SK-N-SH (cell line): ENCODE data around the gene SCN4B. TPM values are rescaled to one million over a fixed set of nuclear protein-coding genes. Genes with fewer than 3 reads are reported as not detected.

Source experiments
- CTCF ChIA-PET: fragments of 300-600, 350-600 bp; formaldehyde crosslinking; extraction: SDS; loops from one replicate; lab custom pipeline; 2021; lab: Yijun Ruan, JAX
- POLR2A ChIA-PET: fragments of 350-600 bp; sonication (Branson Sonifier 250); formaldehyde crosslinking; extraction: SDS; loops from one replicate; lab custom pipeline; 2020; ENCODE audit warnings: antibody characterized with exemption, inconsistent platforms; lab: Yijun Ruan, JAX
- DNase-seq: peaks from one replicate; pipeline ENCODE4 v3.0.0; 2012
- H2AFZ ChIP-seq: fragments of 200-600 bp; sonication (generic); 2 replicates; pipeline ENCODE4 v1.8.1; 2016; ENCODE audit warnings: antibody characterized with exemption, mild to moderate bottlenecking, low read depth
- H3F3A ChIP-seq: fragments of 200-600 bp; sonication (generic); replicated peaks from 2 replicates; pipeline ENCODE3; 2016; ENCODE audit warnings: antibody characterized with exemption, mild to moderate bottlenecking; ENCODE audit not compliant: insufficient read depth
- H3K27ac ChIP-seq, 2 experiments: fragments of 200-500 bp in 1 of 2; fragments of 200-600 bp in 1 of 2; sonication (Bioruptor generic) in 1 of 2; sonication (generic), shearing (Covaris generic) in 1 of 2; 2 replicates each; pipeline versions ENCODE4 v1.5.1 to v1.6.1; 2014 to 2016; ENCODE audit warnings: low read depth in 2 of 2, inconsistent platforms in 1 of 2, low read length in 1 of 2, mild to moderate bottlenecking in 1 of 2, mixed read lengths in 1 of 2
- H3K27me3 ChIP-seq: fragments of 200-600 bp; sonication (generic), shearing (Covaris generic); 2 replicates; pipeline ENCODE4 v1.6.1; 2016; ENCODE audit warnings: mixed run types; ENCODE audit not compliant: insufficient read depth
- H3K36me3 ChIP-seq, 2 experiments: fragments of 200-500 bp in 1 of 2; fragments of 200-600 bp in 1 of 2; sonication (Bioruptor generic) in 1 of 2; sonication (generic) in 1 of 2; replicated peaks in 1 of 2; 2 replicates each; pipeline versions ENCODE3 to v1.5.1; 2014 to 2016; ENCODE audit warnings: low read length in 1 of 2, mild to moderate bottlenecking in 1 of 2; ENCODE audit not compliant: insufficient read depth in 2 of 2, control insufficient read depth in 1 of 2
- H3K4me1 ChIP-seq, 2 experiments: fragments of 200-500 bp in 1 of 2; fragments of 200-600 bp in 1 of 2; sonication (Bioruptor generic) in 1 of 2; sonication (generic), shearing (Covaris generic) in 1 of 2; 2 replicates each; pipeline versions ENCODE4 v1.5.1 to v1.6.1; 2014 to 2016; ENCODE audit warnings: low read depth in 1 of 2, low read length in 1 of 2, mixed run types in 1 of 2; ENCODE audit not compliant: insufficient read depth in 2 of 2, control insufficient read depth in 1 of 2
- H3K4me2 ChIP-seq: fragments of 200-600 bp; sonication (generic), shearing (Covaris generic); 2 replicates; pipeline ENCODE4 v1.6.1; 2017; ENCODE audit warnings: mixed run types
- H3K4me3 ChIP-seq, 2 experiments: fragments of 200-500 bp in 1 of 2; fragments of 200-600 bp in 1 of 2; sonication (Bioruptor generic) in 1 of 2; sonication (generic), shearing (Covaris generic) in 1 of 2; 2 replicates each; pipeline versions ENCODE4 v1.5.1 to v1.8.1; 2014 to 2016; ENCODE audit warnings: low read depth in 2 of 2, inconsistent platforms in 1 of 2, low read length in 1 of 2, mild to moderate bottlenecking in 1 of 2, mixed read lengths in 1 of 2, moderate library complexity in 1 of 2
- H3K79me2 ChIP-seq: fragments of 200-600 bp; sonication (generic); 2 replicates; pipeline ENCODE4 v1.8.1; 2017; ENCODE audit warnings: mild to moderate bottlenecking; ENCODE audit not compliant: insufficient read depth
- H3K9ac ChIP-seq: fragments of 200-600 bp; sonication (generic); 2 replicates; pipeline ENCODE4 v1.6.1; 2017; ENCODE audit warnings: mixed run types
- H3K9me2 ChIP-seq: fragments of 200-600 bp; sonication (generic); 2 replicates; pipeline ENCODE4 v1.6.1; 2017; ENCODE audit warnings: mixed run types
- H3K9me3 ChIP-seq: fragments of 200-600 bp; sonication (generic); 2 replicates; pipeline ENCODE4 v1.6.1; 2017; ENCODE audit warnings: mixed run types, mild to moderate bottlenecking, moderate library complexity
- H4K20me1 ChIP-seq: fragments of 200-600 bp; sonication (generic); 2 replicates; pipeline ENCODE4 v1.6.1; 2017; ENCODE audit warnings: mild to moderate bottlenecking, mixed run types; ENCODE audit not compliant: insufficient read depth
- CTCF ChIP-seq: fragments of 200-600 bp; sonication (generic); IDR thresholded peaks from 2 replicates; pipeline ENCODE4 v1.6.1; 2017; ENCODE audit warnings: antibody characterized with exemption, mild to moderate bottlenecking, moderate library complexity
- EP300 ChIP-seq, 2 experiments: IDR thresholded peaks; 2 replicates each; pipeline versions ENCODE4 v1.4.0 to v1.6.1; 2012; ENCODE audit warnings: borderline replicate concordance in 1 of 2, low read depth in 1 of 2, low read length in 1 of 2
- EZH2phosphoT487 ChIP-seq: fragments of 200-600 bp; sonication (generic); IDR thresholded peaks from 2 replicates; pipeline ENCODE4 v1.6.1; 2017; ENCODE audit warnings: low read depth, mixed run types, mild to moderate bottlenecking, antibody characterized with exemption, moderate library complexity, borderline replicate concordance
- MAX ChIP-seq: IDR thresholded peaks from 2 replicates; pipeline ENCODE4 v1.4.0; 2012; ENCODE audit warnings: low read depth
- MXI1 ChIP-seq: IDR thresholded peaks from 2 replicates; pipeline ENCODE4 v1.6.1; 2012; ENCODE audit warnings: mild to moderate bottlenecking, low read depth, low read length, improper control_type of control experiment
- PBX3 ChIP-seq: IDR thresholded peaks from 2 replicates; pipeline ENCODE4; 2012
- RAD21 ChIP-seq: IDR thresholded peaks from 2 replicates; pipeline ENCODE4 v1.6.1; 2012; ENCODE audit warnings: mild to moderate bottlenecking, low read length
- SMC3 ChIP-seq: IDR thresholded peaks from 2 replicates; pipeline ENCODE4 v1.6.1; 2012; ENCODE audit warnings: low read depth, low read length, improper control_type of control experiment
- TAF1 ChIP-seq: IDR thresholded peaks from 2 replicates; pipeline ENCODE4 v1.6.1; 2012; ENCODE audit warnings: low read depth, mild to moderate bottlenecking, low read length, moderate library complexity, borderline replicate concordance
- YY1 ChIP-seq: IDR thresholded peaks from 2 replicates; pipeline ENCODE4 v1.4.0; 2012; ENCODE audit warnings: low read depth, mild to moderate bottlenecking
- WGBS: methylation state at CpG from one replicate; pipeline ENCODE4 v1.1.6; 2017; ENCODE audit warnings: low lambda C conversion rate; 5-methylcytosine and 5-hydroxymethylcytosine counted together
- polyA plus RNA-seq, 3 experiments: library from polyadenylated mRNA; depleted of rRNA; stranded (reverse); fragments of >200 nt; gene quantifications; 2 replicates each; pipeline ENCODE4 v1.2.3, GENCODE V29; 2012

SCN4B gene
- polyA plus RNA-seq, 1 of the 3 experiments (the other 2 are of a cell fraction) = 1.2 TPM

GRCh38 chr11:118198370-118198769 is 45.7 kb upstream of the SCN4B start:
- H3K4me3 ChIP-seq = peak overlapping the region in 1 of 2 experiments; percentile 53; a peak in 1 of 4 replicates
- WGBS = 0% methylated on average over 6 of the region's 9 CpGs
- CTCF ChIA-PET = interaction anchor here (0.6 to 2.8 kb wide), 55 partner anchors 9 to 333 kb away, joined by 3 to 34 read pairs (median 4); partner anchors contain the start of genes MPZL3, SCN2B, SCN4B and TMEM25

More at GRCh38 chr11:118198370-118198769, 45.7 kb upstream of the SCN4B start:
- Histone ChIP-seq H3K79me2 (no peaks in the 10 kb centered on the region), H3K27ac (no peak overlapping the region), H3F3A (no peaks in the 10 kb centered on the region), H3K4me2 (0 out of 2 replicates have a peak overlapping the region, but pooled peaks have one; percentile 44), H4K20me1 (no peaks in the 10 kb centered on the region), H3K9me2 (no peaks in the 10 kb centered on the region), H3K9ac (no peak overlapping the region), H2AFZ (no peak overlapping the region), H3K9me3 (no peaks in the 10 kb centered on the region), H3K36me3 (no peaks in the 10 kb centered on the region), H3K27me3 (peaks cover 39% of the 10 kb centered on the region; the same call in 1 of the 2 replicates), H3K4me1 (peaks cover 0 to 7% of the 10 kb centered on the region in 2 experiments; a peak in 1 of 4 replicates)
- POLR2A ChIA-PET = no interaction called here
- TF ChIP-seq EZH2phosphoT487 (no peak), EP300 (IDR thresholded peaks at IDR 0.05; ENCODE audit: borderline replicate concordance in 1 of 2, low read depth in 1 of 2, low read length in 1 of 2) (no peak), TAF1 (no peak), MAX (no peak), SMC3 (peak; percentile 86), YY1 (no peak), MXI1 (no peak), CTCF (peak; percentile 92), PBX3 (no peak), RAD21 (peak; percentile 83)
- DNase-seq = peak; percentile 77
